ENCODE data around the gene SEMA3B. TPM values are rescaled to one million over a fixed set of nuclear protein-coding genes. Genes with fewer than 3 reads are reported as not detected.

Gene SEMA3B
- total RNA-seq, 2 experiments from 2014 or later = 0.28 to 0.82 TPM

- Histone ChIP-seq H3K36me3 (ENCODE audit: insufficient read depth, low read length) (peaks cover 10% of the 10 kb centered on the region), H3K9me3 (ENCODE audit: low read length) (no peaks in the 10 kb centered on the region), H3K9me2 (ENCODE audit: insufficient read depth, low read length) (no peaks in the 10 kb centered on the region), H3K79me2 (ENCODE audit: insufficient read depth, low read depth, low read length) (peaks cover 20% of the 10 kb centered on the region), H3K27ac (ENCODE audit: low read depth, low read length, poor library complexity, severe bottlenecking) (no peak overlapping the region), H3K4me1 (ENCODE audit: insufficient read depth, low read length, poor library complexity, severe bottlenecking) (peaks cover 17% of the 10 kb centered on the region), H3K4me3 (ENCODE audit: low read depth, low read length, poor library complexity, severe bottlenecking) (no peak overlapping the region), H4K20me1 (ENCODE audit: insufficient read depth, low read length) (no peaks in the 10 kb centered on the region), H3K4me2 (ENCODE audit: low read length) (no peak overlapping the region), H2AFZ (ENCODE audit: low read length) (no peak overlapping the region)
- ChIA-PET POLR2A (no interaction called here), CTCF (ENCODE audit: unreplicated experiment) (interaction anchor here (0.6 kb wide), 1 partner anchor 1372 kb away, joined by 3 read pairs; no protein-coding TSS in a partner anchor)
- no peak for TF ChIP-seq CTCF (conservative IDR thresholded peaks at IDR 0.05; ENCODE audit: low read length)
- BruUV-seq (replicated peaks) = no TSS peak
- intact Hi-C loops (cut with micrococcal nuclease; ENCODE audit: unreplicated experiment) = loop anchor here (5.0 kb wide), 1 partner anchor 43 kb away; no protein-coding TSS in a partner anchor
- no peak for DNase-seq (ENCODE audit: low spot score)
Observed at GRCh38 chr3:50294492-50295403, 25.8 kb downstream of the SEMA3B start.

GRCh38 chr3:50295553-50296431 is 26.8 kb downstream of the SEMA3B start:
- H2AFZ ChIP-seq (ENCODE audit: low read length) = no peak overlapping the region
- H3K4me3 ChIP-seq (ENCODE audit: low read depth, low read length, poor library complexity, severe bottlenecking) = no peak overlapping the region
- H3K36me3 ChIP-seq (ENCODE audit: insufficient read depth, low read length) = no peaks in the 10 kb centered on the region
- CTCF ChIA-PET (ENCODE audit: unreplicated experiment) = interaction anchor here (0.6 kb wide), 1 partner anchor 1371 kb away, joined by 3 read pairs; no protein-coding TSS in a partner anchor
- H3K79me2 ChIP-seq (ENCODE audit: insufficient read depth, low read depth, low read length) = peaks cover 14% of the 10 kb centered on the region
- intact Hi-C loops (cut with micrococcal nuclease; ENCODE audit: unreplicated experiment) = loop anchor here (5.0 kb wide), 1 partner anchor 42 kb away; no protein-coding TSS in a partner anchor
- no peak for DNase-seq (ENCODE audit: low spot score)
- TF ChIP-seq EZH2phosphoT487 (IDR thresholded peaks at IDR 0.05; ENCODE audit: borderline replicate concordance, low read depth, low read length) = no peak
- no peak for TF ChIP-seq CTCF (conservative IDR thresholded peaks at IDR 0.05; ENCODE audit: low read length)
- no peak overlapping the region for H3K4me2 ChIP-seq (ENCODE audit: low read length)
- H3K27ac ChIP-seq (ENCODE audit: low read depth, low read length, poor library complexity, severe bottlenecking) = no peak overlapping the region
- peaks cover 25% of the 10 kb centered on the region for H3K4me1 ChIP-seq (ENCODE audit: insufficient read depth, low read length, poor library complexity, severe bottlenecking)
- POLR2A ChIA-PET = no interaction called here
- no peaks in the 10 kb centered on the region for H3K9me3 ChIP-seq (ENCODE audit: low read length)
- H4K20me1 ChIP-seq (ENCODE audit: insufficient read depth, low read length) = no peaks in the 10 kb centered on the region
- no peaks in the 10 kb centered on the region for H3K9me2 ChIP-seq (ENCODE audit: insufficient read depth, low read length)
- no TSS peak for BruUV-seq (replicated peaks)
